ACC112 (cell line): ENCODE measurements around the gene TRIO.
A peak's percentile ranks its signal among the peaks of the same experiment; 100 is the strongest.

Source experiments
- H2AFZ ChIP-seq: fragments of 200-600 bp; sonication (generic); one replicate; pipeline ENCODE4 v1.6.0; 2017; ENCODE audit warnings: antibody characterized with exemption, low read length; ENCODE audit not compliant: unreplicated experiment
- H3K27ac ChIP-seq: fragments of 200-600 bp; sonication (generic); 2 replicates; pipeline ENCODE4 v1.5.1; 2014; ENCODE audit warnings: low read depth, mild to moderate bottlenecking, antibody characterized with exemption, low read length, moderate library complexity
- H3K27me3 ChIP-seq: fragments of 200-600 bp; sonication (generic); 2 replicates; pipeline ENCODE4 v1.6.1; 2014; ENCODE audit warnings: mild to moderate bottlenecking, antibody characterized with exemption, low read length, moderate library complexity, mixed read lengths; ENCODE audit not compliant: insufficient read depth
- H3K36me3 ChIP-seq: fragments of 200-600 bp; sonication (generic); 2 replicates; pipeline ENCODE4 v1.6.1; 2016; ENCODE audit warnings: mild to moderate bottlenecking, antibody characterized with exemption, low read length, moderate library complexity, mixed read lengths; ENCODE audit not compliant: insufficient read depth
- H3K4me1 ChIP-seq: fragments of 200-600 bp; sonication (generic); one replicate; pipeline ENCODE4 v1.6.1; 2016; ENCODE audit warnings: low read length, mixed read lengths; ENCODE audit not compliant: insufficient read depth, unreplicated experiment, control insufficient read depth
- H3K4me3 ChIP-seq: fragments of 200-600 bp; sonication (generic); 2 replicates; pipeline ENCODE4 v1.5.1; 2014; ENCODE audit warnings: mild to moderate bottlenecking, low read depth, low read length
- H3K79me2 ChIP-seq: fragments of 200-600 bp; sonication (generic); one replicate; pipeline ENCODE4 v1.6.0; 2016; ENCODE audit warnings: low read length; ENCODE audit not compliant: control insufficient read depth, unreplicated experiment, insufficient read depth

Gene TRIO

DNA sequence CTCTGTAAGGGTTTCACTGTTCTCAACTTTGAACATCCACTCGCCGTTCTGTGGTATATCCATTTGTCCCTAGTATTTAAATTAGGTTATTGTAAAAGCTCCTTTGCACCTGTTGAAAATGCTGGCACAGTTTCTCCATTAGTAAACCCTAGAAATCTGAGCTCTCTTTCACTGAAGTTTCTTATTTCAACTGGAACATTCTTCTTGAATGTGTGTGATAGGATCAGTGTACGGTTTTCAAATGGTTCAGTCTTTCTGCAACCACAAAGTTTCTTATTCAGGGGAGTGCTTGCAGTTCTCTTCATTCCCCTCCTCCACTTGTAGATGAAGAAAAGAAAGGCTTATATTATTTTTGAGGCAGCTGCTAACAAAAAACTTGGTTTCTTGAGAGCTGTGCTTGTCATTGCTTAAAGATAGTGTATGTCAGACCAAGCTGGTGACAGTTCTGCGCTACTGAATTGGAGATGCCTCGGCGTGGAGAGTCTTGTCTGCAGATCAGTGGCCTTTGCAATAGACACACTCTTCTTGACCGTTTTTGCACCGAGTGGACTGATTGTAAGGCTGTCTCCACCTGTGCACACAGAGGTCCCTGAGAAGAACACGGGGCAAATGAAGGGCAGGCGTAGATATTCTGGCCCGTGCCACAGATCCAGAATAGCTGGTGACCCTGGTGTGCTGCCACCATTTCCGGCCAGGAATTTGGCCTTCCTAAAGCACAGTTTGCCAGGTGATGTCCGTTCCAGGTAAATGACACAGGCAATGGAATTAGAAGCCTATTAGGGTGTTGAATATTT lies 102.2 kb downstream of the TRIO start:
- Histone ChIP-seq H2AFZ (no peak overlapping the region), H3K27ac (no peak overlapping the region), H3K4me1 (peaks cover 41% of the 10 kb centered on the region), H3K79me2 (peaks cover 98% of the 10 kb centered on the region), H3K36me3 (no peaks in the 10 kb centered on the region), H3K27me3 (no peaks in the 10 kb centered on the region), H3K4me3 (no peak overlapping the region)

DNA sequence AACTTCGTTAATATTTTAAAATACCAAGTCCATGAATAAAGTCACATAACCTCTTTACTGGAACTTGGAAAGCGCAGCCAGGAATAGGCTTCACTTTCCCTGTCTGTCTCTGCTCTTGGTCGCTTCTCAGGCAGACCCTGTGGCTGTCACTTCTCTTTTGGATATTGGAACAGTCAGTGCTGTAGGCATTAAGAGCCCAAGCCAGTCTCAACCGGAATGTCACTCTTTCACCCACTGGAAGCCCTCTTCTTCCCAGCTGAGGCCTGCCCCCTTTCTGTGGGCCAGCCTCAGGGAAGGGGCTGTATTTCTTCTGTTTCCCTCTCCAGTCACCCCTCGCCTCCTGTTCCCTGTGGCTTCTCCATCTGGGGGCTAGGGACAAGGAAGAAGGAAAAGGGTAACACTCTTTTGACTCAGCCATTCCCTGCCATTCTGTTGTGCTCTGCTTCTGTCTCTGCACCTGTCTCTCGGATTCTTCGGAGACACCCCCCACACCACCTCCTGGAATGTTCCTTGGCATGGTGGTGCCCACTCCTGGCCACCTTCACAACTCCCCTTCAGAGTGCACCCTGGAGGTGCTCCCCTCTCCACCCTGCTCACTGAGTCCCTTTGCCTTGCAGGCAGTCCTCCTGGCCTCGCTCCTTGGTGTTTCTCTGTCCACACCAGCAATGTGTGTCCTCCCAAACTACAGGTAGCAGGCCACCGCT lies 103.4 kb downstream of the TRIO start:
- no peak overlapping the region for H3K27ac ChIP-seq
- no peak overlapping the region for H2AFZ ChIP-seq
- H3K4me3 ChIP-seq: no peak overlapping the region
- no peaks in the 10 kb centered on the region for H3K36me3 ChIP-seq
- peaks cover 98% of the 10 kb centered on the region for H3K79me2 ChIP-seq
- no peaks in the 10 kb centered on the region for H3K27me3 ChIP-seq
- H3K4me1 ChIP-seq: peaks cover 41% of the 10 kb centered on the region

DNA sequence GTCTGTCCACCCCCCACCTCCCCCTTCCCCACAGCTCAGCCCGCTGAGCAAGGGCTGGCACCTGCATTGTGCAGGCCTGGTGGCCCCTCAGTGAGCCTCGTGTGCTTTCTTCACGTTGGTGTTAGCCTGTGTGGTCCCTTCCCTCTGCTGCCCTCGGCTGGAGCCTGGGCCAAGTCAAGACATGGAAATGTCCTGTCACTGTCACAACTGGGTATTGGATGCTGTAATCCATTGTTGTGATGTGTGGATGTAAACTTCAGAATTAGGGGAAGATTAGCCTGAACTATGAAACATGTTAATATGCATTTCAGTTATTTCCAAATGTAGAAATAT lies 103.9 kb downstream of the TRIO start:
- Histone ChIP-seq H3K27me3 (no peaks in the 10 kb centered on the region), H3K4me1 (peaks cover 37% of the 10 kb centered on the region), H3K4me3 (no peak overlapping the region), H3K79me2 (peaks cover 98% of the 10 kb centered on the region), H3K27ac (no peak overlapping the region), H3K36me3 (no peaks in the 10 kb centered on the region), H2AFZ (no peak overlapping the region)

DNA sequence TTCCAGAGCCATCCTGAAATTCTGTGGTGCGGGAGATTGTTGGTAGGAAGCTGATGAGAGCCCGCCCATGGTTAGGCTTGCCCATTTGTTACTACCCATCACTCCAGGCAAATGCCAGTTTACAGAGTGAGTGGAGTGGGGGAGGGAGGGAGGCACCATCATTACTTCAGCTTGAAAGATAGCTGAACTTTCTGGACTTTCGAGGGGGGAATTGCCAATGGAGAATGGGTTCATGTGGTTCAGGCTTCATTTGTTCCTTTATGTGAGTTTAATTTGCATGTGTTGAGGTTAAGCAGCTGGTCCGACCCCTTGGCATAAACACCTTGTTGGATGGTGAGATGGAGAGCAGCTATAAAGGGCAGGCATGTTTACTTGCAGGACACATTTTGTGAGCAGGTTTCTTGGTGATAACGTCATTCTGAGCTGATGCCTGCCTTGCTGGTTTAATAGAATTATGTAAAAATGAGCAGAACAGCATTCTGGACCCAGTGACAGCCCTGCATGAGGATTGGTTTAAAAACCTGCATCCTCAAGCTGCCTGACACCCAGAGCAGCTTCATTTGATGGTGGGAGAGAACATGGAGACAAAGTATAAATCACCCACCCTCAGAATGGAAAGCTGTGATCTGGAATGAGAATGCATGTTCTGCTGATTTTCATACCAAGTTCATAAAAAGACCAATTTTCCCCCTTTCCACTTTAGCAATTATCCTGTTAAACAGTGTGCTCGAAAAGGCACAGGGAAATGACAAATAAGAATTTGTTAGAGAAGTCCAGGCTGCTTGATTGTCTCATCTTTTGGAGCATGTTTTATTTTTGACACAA lies 106.3 kb downstream of the TRIO start:
- Histone ChIP-seq H3K4me1 (peaks cover 36% of the 10 kb centered on the region), H3K4me3 (peak overlapping the region; percentile 66; the same call in 1 of the 2 replicates), H2AFZ (no peak overlapping the region), H3K27me3 (no peaks in the 10 kb centered on the region), H3K79me2 (peaks cover 98% of the 10 kb centered on the region), H3K27ac (peak overlapping the region; percentile 68; the same call in 1 of the 2 replicates), H3K36me3 (peaks cover 13% of the 10 kb centered on the region)

DNA sequence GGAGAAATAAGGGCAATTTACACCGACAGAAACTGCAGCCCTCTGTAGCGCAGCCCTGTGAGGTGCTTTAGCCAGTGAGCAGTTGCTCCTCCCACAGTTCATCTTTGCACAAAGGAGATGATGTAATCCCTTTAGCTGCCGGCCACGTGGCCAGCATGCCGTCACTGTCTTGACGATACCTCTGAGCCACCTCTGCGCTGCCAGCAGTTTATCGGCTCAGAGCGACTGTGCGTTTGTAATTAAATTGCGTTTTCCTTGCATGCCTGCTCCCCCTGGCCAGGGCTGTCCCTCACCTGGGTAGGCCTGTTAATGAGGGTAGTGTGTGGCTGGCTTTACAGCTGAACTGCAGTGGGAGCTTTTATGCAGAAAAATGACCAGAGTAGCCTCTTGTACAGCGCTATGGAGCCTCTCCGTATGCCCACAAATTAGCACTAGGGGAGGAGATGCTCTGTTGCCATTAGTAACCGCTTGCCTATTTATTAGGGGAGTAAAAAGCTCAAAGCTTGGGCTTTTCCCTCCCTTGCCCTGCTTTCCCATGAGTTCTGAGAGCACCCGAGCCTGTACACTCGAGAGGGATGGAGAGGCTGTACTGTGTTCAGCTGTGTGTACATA lies 107.0 kb downstream of the TRIO start:
- Histone ChIP-seq H3K27ac (peak overlapping the region; percentile 68), H3K36me3 (peaks cover 20% of the 10 kb centered on the region), H2AFZ (no peak overlapping the region), H3K4me1 (peaks cover 40% of the 10 kb centered on the region), H3K27me3 (no peaks in the 10 kb centered on the region), H3K79me2 (peaks cover 98% of the 10 kb centered on the region), H3K4me3 (peak overlapping the region; percentile 66)

DNA sequence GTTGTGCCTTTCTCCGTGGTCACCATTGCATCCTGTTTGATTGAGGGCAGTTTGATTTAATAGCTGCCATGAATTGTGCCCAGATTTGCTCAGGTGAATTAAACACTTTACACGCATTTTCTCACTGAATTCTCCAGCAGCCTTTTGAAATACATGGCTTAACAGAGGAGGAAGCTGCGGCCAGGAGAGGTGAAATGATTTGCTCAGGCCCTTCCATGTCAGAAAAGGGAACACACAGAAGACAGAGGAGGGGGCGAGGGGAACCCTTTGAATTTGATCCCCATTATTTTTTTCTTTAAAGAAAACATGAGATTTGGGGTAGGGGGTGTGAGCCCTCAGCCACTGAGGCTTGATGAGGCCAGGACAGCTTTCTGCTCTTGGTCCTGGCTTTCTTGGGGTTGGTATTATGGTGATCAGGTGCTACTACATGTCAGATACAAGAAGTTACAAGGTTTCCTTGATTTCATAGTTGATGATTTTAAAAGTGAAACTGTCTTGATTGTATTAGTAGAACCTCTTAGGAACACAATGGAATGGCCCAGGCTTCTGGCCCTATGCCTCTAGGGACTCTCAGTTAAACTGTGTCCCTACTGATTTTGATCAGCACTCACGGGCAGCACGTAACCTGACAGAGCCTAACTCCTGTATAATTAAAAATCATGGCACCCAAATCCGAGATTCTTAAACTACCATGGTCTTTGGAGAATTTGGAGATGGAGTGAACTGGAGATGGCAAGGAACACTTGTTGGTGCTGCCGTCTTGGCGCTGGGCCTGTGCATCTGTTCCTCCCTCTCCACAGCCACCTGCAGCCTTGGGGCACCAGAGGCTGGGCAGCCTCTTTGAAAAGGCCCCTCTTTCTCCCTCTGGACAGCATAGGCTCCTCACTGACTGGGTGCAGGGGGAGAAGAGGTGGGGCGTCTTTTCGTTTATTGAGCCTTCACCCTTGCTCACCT lies 107.9 kb downstream of the TRIO start:
- Histone ChIP-seq H3K79me2 (peaks cover 97% of the 10 kb centered on the region), H3K27me3 (no peaks in the 10 kb centered on the region), H3K4me1 (peaks cover 43% of the 10 kb centered on the region), H3K4me3 (peak overlapping the region; percentile 66), H3K27ac (peak overlapping the region; percentile 68), H2AFZ (no peak overlapping the region), H3K36me3 (peaks cover 27% of the 10 kb centered on the region)

DNA sequence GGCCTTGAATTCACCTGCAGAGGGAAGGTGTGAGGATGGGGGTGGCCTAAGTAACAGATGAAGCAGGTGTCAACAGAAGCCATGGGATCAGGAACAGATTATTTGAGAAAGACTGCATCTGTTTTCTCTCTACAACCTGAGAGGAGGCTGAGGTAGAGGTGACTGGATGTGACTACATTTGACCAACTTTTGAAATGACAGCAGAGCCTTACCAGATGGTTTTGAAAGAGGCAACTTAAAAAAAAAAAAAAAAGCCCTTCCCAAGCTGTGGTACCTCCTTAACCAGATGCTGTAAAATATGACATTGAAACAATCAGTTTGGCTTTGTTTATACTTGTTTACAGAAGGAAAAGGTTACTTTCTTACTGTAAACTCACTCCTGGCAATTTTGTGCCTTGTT lies 108.6 kb downstream of the TRIO start:
- Histone ChIP-seq H3K27ac (no peak overlapping the region), H3K79me2 (peaks cover 97% of the 10 kb centered on the region), H3K4me3 (no peak overlapping the region), H3K4me1 (peaks cover 50% of the 10 kb centered on the region), H2AFZ (no peak overlapping the region), H3K27me3 (no peaks in the 10 kb centered on the region), H3K36me3 (peaks cover 34% of the 10 kb centered on the region)

DNA sequence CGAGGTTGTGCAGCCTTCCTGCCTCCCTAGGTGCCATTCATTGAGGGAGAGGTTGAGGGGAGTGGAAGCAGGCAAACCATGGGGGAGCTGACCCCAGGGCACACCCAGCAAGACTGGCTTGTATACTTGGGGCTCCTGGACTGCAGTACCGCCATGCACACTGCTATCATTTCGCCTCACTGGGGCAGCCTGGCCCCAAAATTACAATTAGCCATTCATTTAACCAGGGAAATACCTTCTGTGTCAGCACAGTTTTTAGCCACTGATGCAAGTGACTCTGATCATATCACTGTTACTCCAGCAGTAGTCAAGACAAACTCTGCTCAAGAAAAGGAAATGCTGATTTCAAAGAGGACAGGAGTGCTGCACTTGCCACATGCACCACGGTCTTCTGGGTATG lies 109.7 kb downstream of the TRIO start:
- peaks cover 49% of the 10 kb centered on the region for H3K4me1 ChIP-seq
- no peak overlapping the region for H3K27ac ChIP-seq
- H3K4me3 ChIP-seq: no peak overlapping the region
- H3K36me3 ChIP-seq: peaks cover 38% of the 10 kb centered on the region
- H3K79me2 ChIP-seq: peaks cover 98% of the 10 kb centered on the region
- no peak overlapping the region for H2AFZ ChIP-seq
- no peaks in the 10 kb centered on the region for H3K27me3 ChIP-seq

DNA sequence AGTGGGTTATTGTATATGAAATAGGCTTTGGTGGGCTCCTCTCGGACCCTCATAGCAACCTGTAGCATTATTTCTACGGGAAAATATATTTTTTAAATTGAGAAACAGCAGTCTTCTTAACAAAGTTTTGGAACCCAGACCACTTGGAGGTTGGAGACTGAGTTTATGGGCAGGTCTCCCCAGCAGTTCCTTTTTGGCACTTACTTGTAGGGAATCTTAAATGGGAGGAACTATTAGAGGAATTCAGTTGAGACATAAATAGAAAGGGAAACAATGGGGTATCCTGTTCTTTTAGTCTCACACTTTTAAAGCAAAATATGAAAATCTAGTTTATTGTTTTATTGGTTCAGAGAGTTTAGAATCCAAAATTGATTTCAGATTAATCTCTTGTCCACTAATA lies 111.5 kb downstream of the TRIO start:
- no peak overlapping the region for H3K27ac ChIP-seq
- H3K4me3 ChIP-seq: no peak overlapping the region
- H3K79me2 ChIP-seq: peaks cover 99% of the 10 kb centered on the region
- H3K36me3 ChIP-seq: peaks cover 38% of the 10 kb centered on the region
- H3K27me3 ChIP-seq: no peaks in the 10 kb centered on the region
- no peak overlapping the region for H2AFZ ChIP-seq
- peaks cover 58% of the 10 kb centered on the region for H3K4me1 ChIP-seq
